NOMO-1 treated with DMSO at 0.1 percent for 48 hours (cell line): ENCODE measurements around the gene CNKSR3.
"Not testable (repeated sequence)": the region's sequence is repeated elsewhere in the genome, so short reads cannot be mapped to it uniquely, and the experiment has no call there.

Experiments
- DNase-seq: peaks from one replicate; lab custom pipeline; 2025; ENCODE audit not compliant: unreplicated experiment; lab: John Stamatoyannopoulos, UW

Gene CNKSR3

GRCh38 chr6:154528310-154528915 is 17.9 kb upstream of the CNKSR3 start:
- no peak for DNase-seq

GRCh38 chr6:154526996-154527395 is 16.5 kb upstream of the CNKSR3 start:
- DNase-seq = no peak

- DNase-seq = no peak
Observed at GRCh38 chr6:154522576-154522975, 12.1 kb upstream of the CNKSR3 start.

GRCh38 chr6:154521412-154521811 is 10.9 kb upstream of the CNKSR3 start:
- no peak for DNase-seq

GRCh38 chr6:154520280-154520679 is 9.8 kb upstream of the CNKSR3 start:
- no peak for DNase-seq

GRCh38 chr6:154518396-154518795 is 7.9 kb upstream of the CNKSR3 start:
- DNase-seq = no peak

- DNase-seq = no peak
Observed at GRCh38 chr6:154516276-154516675, 5.8 kb upstream of the CNKSR3 start.

- no peak for DNase-seq
Observed at GRCh38 chr6:154515826-154516225, 5.3 kb upstream of the CNKSR3 start.

GRCh38 chr6:154515076-154515475 is 4.6 kb upstream of the CNKSR3 start:
- not testable (repeated sequence) for DNase-seq

GRCh38 chr6:154514481-154514880 is 4.0 kb upstream of the CNKSR3 start:
- DNase-seq = no peak

GRCh38 chr6:154513601-154514320 is 3.3 kb upstream of the CNKSR3 start:
- DNase-seq = no peak

GRCh38 chr6:154512201-154512600 is 1.7 kb upstream of the CNKSR3 start:
- no peak for DNase-seq

- no peak for DNase-seq
Observed at GRCh38 chr6:154511791-154512190, 1.3 kb upstream of the CNKSR3 start.

- no peak for DNase-seq
Observed at GRCh38 chr6:154509421-154510143, 903 bp downstream of the CNKSR3 start.

- no peak for DNase-seq
Observed at GRCh38 chr6:154508573-154509375, 1.7 kb downstream of the CNKSR3 start.

- no peak for DNase-seq
Observed at GRCh38 chr6:154506991-154507898, 3.2 kb downstream of the CNKSR3 start.

- no peak for DNase-seq
Observed at GRCh38 chr6:154506582-154506981, 3.9 kb downstream of the CNKSR3 start.

- DNase-seq = no peak
Observed at GRCh38 chr6:154506108-154506507, 4.4 kb downstream of the CNKSR3 start.

GRCh38 chr6:154504865-154505449 is 5.5 kb downstream of the CNKSR3 start:
- no peak for DNase-seq

GRCh38 chr6:154504102-154504501 is 6.4 kb downstream of the CNKSR3 start:
- no peak for DNase-seq
